ENCODE measurements around the gene TAF1L. TPM values are rescaled to one million over a fixed set of nuclear protein-coding genes. Genes with fewer than 3 reads are reported as not detected.

TAF1L gene
- total and polyA plus RNA-seq, 9 donors: 0.03 to 0.05 (median 0.05) TPM; not detected in 6

DNA sequence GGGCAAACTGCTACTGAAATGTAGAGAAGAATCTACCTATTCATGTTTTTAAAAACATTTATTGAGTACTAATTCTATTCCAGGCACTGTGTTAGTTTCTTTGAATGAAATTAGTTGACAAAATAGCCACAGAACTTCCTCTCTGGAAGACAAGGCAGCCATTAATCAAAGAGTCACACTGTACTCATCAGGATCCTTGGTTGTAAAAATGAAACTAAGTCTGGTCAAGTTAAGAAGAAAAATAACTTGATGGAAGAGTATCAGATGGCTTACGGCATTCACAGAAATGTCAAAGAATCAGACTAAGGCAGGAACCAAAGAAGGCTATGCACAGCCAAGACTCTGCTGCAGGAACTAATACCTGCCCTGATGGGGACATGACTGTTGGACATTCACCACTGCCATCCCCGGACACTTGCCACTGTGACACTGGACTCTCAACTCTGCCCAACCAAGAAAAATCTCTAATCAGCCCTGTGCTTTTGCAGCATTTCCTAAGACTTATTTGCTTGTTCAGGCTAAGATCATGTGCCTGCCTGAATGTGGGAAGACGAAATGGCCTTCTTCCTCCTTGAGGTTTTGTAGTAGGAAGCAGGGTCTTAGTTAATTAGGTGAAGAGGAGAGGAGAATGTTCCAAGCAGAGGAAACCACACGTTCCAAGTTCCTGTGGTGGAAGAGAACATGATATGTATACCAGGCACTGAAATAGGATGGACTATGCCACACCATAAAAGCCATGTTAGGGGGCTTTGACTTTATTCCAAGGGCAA is 39.2 kb downstream of the TAF1L start:
- Histone ChIP-seq H3K36me3 (no peaks in the 10 kb centered on the region), H3K27me3 (no peaks in the 10 kb centered on the region), H3K9me3 (no peaks in the 10 kb centered on the region), H3K4me1 (ENCODE audit: insufficient read depth) (no peaks in the 10 kb centered on the region), H3K27ac (no peak overlapping the region), H3K4me3 (no peak overlapping the region)
- 80 to 87% (median 86%) methylated on average over 4 of the region's 4 CpGs for WGBS, 3 donors
- TF ChIP-seq POLR2A (IDR thresholded peaks at IDR 0.05) (no peak), EP300 (IDR thresholded peaks at IDR 0.05) (no peak)
- TF ChIP-seq, protein P1, sequence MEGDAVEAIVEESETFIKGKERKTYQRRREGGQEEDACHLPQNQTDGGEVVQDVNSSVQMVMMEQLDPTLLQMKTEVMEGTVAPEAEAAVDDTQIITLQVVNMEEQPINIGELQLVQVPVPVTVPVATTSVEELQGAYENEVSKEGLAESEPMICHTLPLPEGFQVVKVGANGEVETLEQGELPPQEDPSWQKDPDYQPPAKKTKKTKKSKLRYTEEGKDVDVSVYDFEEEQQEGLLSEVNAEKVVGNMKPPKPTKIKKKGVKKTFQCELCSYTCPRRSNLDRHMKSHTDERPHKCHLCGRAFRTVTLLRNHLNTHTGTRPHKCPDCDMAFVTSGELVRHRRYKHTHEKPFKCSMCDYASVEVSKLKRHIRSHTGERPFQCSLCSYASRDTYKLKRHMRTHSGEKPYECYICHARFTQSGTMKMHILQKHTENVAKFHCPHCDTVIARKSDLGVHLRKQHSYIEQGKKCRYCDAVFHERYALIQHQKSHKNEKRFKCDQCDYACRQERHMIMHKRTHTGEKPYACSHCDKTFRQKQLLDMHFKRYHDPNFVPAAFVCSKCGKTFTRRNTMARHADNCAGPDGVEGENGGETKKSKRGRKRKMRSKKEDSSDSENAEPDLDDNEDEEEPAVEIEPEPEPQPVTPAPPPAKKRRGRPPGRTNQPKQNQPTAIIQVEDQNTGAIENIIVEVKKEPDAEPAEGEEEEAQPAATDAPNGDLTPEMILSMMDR (IDR thresholded peaks at IDR 0.05): no peak
- DNase-seq: no peak
- intact Hi-C loops (cut with DNase I): no loop called here

GRCh38 chr9:32590898-32591297 is 44.6 kb downstream of the TAF1L start:
- Histone ChIP-seq H3K4me1 (ENCODE audit: insufficient read depth) (no peaks in the 10 kb centered on the region), H3K9me3 (no peaks in the 10 kb centered on the region), H3K36me3 (no peaks in the 10 kb centered on the region), H3K27ac (no peak overlapping the region), H3K27me3 (no peaks in the 10 kb centered on the region), H3K4me3 (no peak overlapping the region)
- no peak for DNase-seq
- TF ChIP-seq, protein P1 (IDR thresholded peaks at IDR 0.05): no peak
- TF ChIP-seq POLR2A (IDR thresholded peaks at IDR 0.05) (no peak), EP300 (IDR thresholded peaks at IDR 0.05) (no peak)
- 29 to 35% (median 33%) methylated on average over 1 of the region's 1 CpG for WGBS, 3 donors
- intact Hi-C loops (cut with DNase I): no loop called here

- H3K27me3 ChIP-seq: no peaks in the 10 kb centered on the region
- no peaks in the 10 kb centered on the region for H3K9me3 ChIP-seq
- WGBS, 3 donors: 16 to 21% (median 17%) methylated on average over 2 of the region's 2 CpGs
- no peaks in the 10 kb centered on the region for H3K4me1 ChIP-seq (ENCODE audit: insufficient read depth)
- no peaks in the 10 kb centered on the region for H3K36me3 ChIP-seq
- H3K4me3 ChIP-seq: no peak overlapping the region
- TF ChIP-seq EP300 (IDR thresholded peaks at IDR 0.05) (no peak), POLR2A (IDR thresholded peaks at IDR 0.05) (no peak)
- TF ChIP-seq, protein P1 (IDR thresholded peaks at IDR 0.05): no peak
- no peak for DNase-seq
- intact Hi-C loops (cut with DNase I): no loop called here
- H3K27ac ChIP-seq: no peak overlapping the region
Measured at GRCh38 chr9:32590476-32590875, 45.0 kb downstream of the TAF1L start.

- Histone ChIP-seq H3K4me1 (ENCODE audit: insufficient read depth) (no peaks in the 10 kb centered on the region), H3K9me3 (no peaks in the 10 kb centered on the region), H3K36me3 (no peaks in the 10 kb centered on the region), H3K4me3 (no peak overlapping the region), H3K27ac (no peak overlapping the region), H3K27me3 (no peaks in the 10 kb centered on the region)
- TF ChIP-seq, protein P1 (IDR thresholded peaks at IDR 0.05): peak in 1 of 3 donors; percentile 13
- TF ChIP-seq EP300 (IDR thresholded peaks at IDR 0.05): no peak
- no peak for DNase-seq
- WGBS, 3 donors: 33 to 40% (median 38%) methylated on average over 6 of the region's 6 CpGs
- intact Hi-C loops (cut with DNase I): loop anchor here in 2 of 4 donors (5.0 to 10.0 kb wide), 2 partner anchors 376 to 378 kb away; no protein-coding TSS in a partner anchor
Measured at GRCh38 chr9:32589083-32589723, 46.3 kb downstream of the TAF1L start.
